K562 (cell line): ENCODE results near the gene MYL3.

Source experiments
- BACH1 ChIP-seq: fragments of 200-800 bp; sonication (Bioruptor generic); IDR thresholded peaks from 2 replicates; pipeline ENCODE4 v1.6.1; 2016; ENCODE audit warnings: missing genetic modification characterization, missing compliant biosample characterization
- CC2D1A ChIP-seq: fragments of 450-650 bp; IDR thresholded peaks from 2 replicates; pipeline ENCODE4 v1.6.1; 2017; ENCODE audit warnings: mild to moderate bottlenecking
- CREB3 ChIP-seq: fragments of 450-650 bp; conservative IDR thresholded peaks from 2 replicates; pipeline ENCODE4 v1.6.1; 2016; ENCODE audit warnings: missing genetic modification characterization, low read depth, mild to moderate bottlenecking, missing compliant biosample characterization, moderate library complexity
- CTCF ChIP-seq, 3 experiments: IDR thresholded peaks in 2 of 3; conservative IDR thresholded peaks in 1 of 3; 2 replicates each; pipeline ENCODE4 v1.5.1; 2011 to 2012; ENCODE audit warnings: low read length in 3 of 3, mild to moderate bottlenecking in 3 of 3, control low read depth in 2 of 3, improper control_type of control experiment in 1 of 3, inconsistent platforms in 1 of 3, low read depth in 1 of 3, mixed read lengths in 1 of 3, moderate library complexity in 1 of 3; ENCODE audit not compliant: insufficient read depth in 2 of 3
- RBM15 ChIP-seq: fragments of 200-400 bp; formaldehyde crosslinking; IDR thresholded peaks from 2 replicates; pipeline ENCODE4 v1.6.1; 2018; ENCODE audit warnings: mild to moderate bottlenecking, low read length, moderate library complexity; ENCODE audit not compliant: insufficient read depth

- no peak for TF ChIP-seq RBM15
- no peak for TF ChIP-seq CREB3
- no peak for TF ChIP-seq BACH1
- no peak for TF ChIP-seq CC2D1A
- no peak for TF ChIP-seq CTCF (IDR thresholded peaks at IDR 0.05 in 2 of 3, conservative IDR thresholded peaks at IDR 0.05 in 1 of 3; ENCODE audit: insufficient read depth in 2 of 3, low read depth in 1 of 3, low read length in 3 of 3)
Measured at GRCh38 chr3:46858456-46858855, 4.8 kb downstream of the MYL3 start.
